Inflammatory macrophage treated with lipopolysaccharide for 4 hours (primary cell): ENCODE results near the gene OBSCN.
A peak's percentile ranks its signal among the peaks of the same experiment; 100 is the strongest.

ENCODE experiments used
- DNase-seq: peaks from one replicate; pipeline ENCODE4 v3.0.0-alpha.2; 2020

OBSCN gene

DNA sequence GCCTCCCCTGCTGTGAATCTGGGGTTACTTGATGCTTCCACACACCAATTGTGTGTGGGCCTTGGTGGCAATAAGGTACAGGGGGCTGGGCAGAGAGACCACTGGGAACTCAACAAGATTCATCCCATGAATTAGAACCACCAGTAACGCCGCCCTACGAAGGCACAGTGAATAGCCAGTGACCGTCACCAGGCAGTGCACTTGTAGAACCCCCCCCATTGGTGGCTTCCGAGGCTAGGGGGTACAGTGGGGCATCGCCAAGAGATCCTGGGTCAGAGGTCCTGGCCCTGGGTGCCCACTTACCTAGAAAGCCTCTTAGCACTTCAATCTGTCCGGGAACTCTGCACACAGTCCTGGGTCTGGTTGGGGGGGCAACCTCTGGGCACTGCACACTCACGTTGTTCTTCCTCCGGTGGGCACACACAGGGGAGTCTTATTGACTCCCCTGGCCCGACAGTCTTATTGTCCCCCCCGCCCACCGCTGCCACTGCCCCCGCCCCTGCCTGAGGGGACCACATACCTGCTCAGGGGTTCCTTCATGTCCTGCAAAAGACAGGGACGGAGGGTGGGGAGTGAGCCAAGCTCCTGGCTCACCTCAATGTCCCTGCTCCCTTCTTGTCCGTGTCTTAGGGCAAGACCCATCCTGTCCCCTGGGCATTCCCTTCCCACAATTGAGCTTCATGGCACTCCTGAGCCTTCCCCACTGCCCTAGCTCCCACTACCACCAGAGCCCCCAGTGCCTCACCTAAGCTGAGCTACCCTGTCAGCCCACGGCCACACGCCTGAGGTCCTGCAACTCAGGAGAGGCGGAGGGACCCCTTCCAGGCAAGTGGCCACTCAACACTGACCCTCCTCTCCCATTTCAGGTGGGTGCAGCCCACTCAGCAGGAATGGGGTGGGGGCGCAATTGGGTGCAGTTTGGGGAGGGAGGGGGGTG is 201.3 kb downstream of the OBSCN start:
- DNase-seq, result no peak

DNA sequence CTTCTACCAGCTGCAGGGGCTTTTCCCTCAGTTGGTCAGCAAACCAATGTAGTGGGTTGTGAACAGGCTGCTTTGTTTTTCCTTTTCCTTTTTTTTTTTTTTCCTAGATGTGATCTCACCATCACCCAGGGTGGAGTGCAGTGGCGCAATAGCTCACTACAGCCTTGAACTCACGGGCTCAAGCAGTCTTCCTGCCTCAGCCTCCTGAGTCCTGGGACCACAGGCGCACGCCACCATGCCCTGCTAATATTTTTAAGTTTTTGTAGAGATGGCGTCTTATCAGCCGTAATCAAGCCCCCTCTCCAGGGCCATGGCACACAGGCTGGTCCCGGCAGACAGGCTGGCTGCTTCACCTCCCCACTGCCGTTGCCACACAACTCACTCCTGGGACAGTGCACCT is 202.2 kb downstream of the OBSCN start:
- DNase-seq, result peak; percentile 30

DNA sequence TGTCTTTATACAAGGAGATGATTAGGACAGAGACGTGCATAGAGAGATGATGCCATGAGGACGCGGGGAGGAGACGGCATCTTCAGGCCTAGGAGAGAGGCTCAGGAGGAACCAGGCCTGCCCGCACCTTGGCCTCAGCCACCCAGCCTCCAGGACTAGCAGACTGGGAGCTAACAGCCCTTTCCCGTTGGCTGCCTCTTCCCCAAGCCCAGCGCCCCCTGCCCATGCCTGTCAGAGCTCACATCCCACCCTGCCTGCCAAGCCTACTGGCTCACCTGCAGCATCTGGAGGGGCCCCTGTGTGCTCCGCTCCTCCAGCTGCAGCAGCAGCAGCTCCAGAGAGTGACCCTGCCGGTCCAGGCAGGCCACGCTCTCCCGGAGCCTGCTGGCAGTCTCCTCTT is 202.8 kb downstream of the OBSCN start:
- DNase-seq, result no peak

DNA sequence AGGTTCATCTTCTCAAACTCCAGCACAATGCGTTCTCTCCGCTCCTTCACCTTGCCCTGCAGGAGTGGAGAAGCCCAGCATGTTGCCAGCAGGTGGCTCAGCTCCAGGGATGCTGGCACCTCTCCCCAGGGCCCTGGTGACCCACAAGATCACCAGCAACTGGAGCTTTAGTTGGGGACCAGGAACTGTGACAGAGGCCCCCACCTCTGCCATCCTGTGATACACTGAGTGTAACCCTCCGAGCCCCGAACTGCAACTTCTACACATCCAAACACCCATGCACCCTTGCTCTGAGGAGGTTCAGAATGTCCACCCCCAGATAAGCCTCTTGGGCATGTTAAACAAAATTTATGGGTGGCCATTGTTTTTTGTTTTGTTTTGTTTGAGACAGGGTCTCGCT is 203.3 kb downstream of the OBSCN start:
- no peak for DNase-seq

DNA sequence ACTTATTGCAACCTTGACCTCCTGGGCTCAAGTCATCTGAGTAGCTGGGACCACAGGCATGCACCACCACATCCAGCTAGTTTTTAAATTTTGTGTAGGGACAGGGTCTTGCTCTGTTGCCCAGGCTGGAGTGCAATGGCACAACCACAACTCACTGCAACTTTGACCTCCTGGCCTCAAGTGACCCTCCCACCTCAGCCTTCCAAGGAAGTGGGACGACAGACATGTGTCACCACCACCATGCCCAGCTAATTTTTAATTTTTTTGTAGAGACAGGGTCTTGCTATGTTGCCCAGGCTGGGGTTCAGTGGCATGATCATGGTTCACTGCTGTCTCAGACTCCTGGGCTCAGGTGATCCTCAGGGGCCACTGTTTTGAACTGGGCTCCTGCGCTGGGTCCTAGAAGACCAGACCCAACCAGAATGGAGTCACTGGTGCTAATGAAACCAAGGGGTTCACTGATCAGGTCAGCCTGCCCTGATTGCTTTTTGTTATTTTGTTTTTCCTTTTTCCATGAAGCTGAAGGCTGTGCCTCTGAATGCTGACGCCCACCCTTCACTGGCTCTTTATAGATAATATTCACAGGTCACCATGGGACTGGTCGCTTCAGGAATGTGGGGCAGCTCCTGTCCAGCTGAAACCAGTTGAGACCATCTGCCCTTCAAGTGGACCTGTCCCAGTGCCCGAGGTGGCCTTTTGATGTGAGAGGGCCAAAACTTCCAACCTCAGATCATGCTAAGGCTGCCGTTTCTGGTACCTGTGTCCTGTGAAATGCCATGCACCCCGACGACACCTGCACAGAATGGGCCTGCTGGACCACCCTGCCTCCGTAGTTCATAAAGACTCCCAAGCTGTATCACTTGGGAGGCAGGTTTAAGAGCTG is 203.9 kb downstream of the OBSCN start:
- DNase-seq, result no peak

DNA sequence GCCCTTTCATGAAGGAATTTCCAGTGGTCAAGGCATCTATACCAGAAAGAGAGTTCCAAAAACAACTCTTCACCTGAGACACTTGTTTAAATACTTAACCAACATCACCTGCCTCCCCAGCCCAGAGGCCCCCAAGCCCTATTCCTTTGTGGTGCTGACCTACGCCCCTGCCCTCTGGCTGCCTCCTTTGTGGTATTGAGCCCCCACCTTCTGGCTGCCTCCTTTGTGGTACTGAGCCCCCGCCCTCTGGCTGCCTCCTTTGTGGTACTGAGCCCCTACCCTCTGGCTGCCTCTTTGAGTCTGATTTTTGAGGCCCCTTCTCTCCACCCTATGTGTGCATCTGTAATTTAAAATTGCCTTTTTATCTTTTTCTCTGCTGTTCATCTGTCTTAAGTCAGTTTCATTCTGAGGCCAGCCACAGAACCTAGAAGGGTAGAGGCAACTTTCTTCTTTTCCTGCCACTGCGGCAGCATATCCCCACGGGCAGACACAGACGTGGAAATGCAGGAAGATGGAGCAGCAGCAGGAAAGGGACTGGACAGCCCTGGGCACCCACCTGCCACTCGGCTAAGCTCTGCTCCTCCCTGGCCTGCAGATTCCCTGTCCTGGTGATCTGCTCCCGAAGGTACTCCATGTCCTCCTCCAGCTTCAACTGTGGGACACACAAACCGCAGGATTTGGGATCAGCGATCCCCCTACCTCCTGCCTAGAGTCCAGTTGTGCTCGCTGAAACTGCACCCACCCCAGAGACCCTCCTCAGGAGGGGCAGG is 205.6 kb downstream of the OBSCN start:
- DNase-seq, result no peak

DNA sequence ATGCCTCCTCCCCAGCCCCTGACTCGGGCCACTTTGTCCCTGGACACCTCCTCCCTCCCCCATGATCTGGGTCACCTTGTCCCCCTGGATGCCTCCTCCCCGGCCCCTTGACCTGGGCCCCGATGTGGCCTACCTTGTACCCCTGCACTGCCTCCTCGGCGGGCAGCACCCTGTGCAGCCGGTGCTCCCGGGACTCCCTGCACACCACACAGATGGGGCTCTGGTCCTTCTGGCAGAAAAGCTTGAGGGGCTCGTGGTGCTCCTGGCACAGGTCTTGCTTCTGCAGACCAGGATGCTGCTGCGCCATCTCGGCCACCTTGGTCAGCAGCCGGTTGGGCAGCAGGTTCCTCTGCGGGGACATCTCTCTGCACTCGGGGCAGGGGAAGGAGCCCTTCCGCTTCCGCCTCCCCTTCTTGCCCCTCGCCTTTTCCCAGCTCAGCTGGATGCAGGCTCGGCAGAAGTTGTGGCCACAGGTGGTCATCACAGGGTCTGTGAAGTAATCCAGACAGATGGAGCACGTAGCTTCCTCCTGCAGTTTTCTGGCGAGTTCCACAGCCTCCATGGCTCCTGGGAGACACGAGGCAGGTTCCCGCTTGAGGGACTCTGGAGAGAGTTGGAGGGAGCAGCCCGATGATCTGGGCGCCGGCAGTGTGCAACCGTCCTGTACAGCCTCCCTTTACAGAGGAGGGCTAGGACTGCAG is 206.8 kb downstream of the OBSCN start:
- DNase-seq, result no peak

DNA sequence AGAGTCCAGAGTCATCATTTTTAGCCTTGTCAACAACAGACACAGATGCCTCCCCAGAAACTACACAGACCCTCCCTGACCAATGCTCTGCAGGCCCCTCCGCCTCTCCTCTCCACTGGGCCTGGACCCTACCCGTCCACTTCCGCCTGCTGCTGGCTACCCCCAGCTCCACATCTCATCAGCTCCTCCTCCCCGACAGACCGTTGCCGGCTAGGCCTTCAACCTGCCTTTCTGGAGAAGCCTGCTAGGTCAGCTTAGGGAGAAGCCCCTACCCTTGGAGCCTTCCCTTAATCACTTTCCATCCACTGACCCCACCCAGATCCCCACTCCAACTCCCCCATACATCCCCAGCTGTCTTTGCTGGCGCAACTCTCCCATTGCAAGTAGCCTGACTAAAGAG is 207.4 kb downstream of the OBSCN start:
- no peak for DNase-seq

DNA sequence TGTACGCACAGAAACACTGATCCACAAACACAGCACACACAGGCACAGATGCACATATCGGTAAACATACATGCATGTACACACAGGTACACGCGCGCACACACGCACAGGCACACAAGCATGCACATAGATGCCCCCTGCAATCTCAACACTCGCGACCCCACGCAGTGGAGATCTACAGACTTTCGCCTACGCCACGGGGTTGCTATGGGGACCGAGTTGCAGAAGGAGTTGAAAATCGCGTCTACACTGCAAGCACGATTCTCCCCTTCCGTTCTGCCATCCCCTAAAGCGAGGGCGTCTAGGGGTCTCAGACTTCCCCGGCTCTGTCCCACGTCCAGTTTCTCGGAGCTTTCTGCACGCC is 208.0 kb downstream of the OBSCN start:
- DNase-seq, result no peak

DNA sequence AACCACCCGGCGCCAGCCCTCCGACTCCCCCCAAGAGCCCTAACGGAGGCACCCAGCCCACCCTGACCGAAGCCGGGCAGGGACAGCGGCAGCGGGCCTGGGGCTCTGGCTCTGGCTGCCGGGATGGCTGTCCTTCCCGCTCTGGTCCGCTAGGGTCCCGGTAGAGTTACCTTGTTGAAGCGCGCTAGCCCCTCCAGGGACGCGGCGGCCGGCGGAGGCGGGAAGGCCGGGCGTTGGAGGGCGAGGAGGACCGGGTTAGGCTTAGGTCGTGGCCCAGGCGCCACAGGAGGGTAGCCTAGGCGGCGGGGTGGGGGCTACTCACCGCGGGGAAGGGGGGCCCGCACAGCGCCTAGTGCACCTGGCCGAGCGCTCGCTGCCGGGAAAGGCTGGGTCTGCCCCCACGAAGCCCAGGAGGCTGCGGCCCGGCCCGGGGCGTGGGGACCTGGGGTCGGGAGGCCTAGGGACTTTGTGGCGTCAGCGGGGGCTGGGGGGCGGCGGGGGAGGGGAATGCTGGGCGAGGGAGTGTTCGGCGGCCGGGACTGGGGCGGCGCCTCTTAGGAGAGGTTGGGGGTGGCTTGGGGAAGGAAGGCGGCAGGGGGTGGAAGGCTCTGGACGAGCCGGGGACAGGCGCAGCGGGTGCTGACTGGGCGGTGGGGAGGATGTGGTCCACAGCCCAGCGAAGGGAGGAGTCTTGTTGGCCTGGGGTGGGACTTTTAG is 208.5 kb downstream of the OBSCN start, which contains the start of gene TRIM17:
TSS of gene TRIM17 (minus strand) at position 645 of the 717 bp plus-strand sequence. CDS start 1,789 bp downstream, outside the sequence.
- DNase-seq, result no peak

DNA sequence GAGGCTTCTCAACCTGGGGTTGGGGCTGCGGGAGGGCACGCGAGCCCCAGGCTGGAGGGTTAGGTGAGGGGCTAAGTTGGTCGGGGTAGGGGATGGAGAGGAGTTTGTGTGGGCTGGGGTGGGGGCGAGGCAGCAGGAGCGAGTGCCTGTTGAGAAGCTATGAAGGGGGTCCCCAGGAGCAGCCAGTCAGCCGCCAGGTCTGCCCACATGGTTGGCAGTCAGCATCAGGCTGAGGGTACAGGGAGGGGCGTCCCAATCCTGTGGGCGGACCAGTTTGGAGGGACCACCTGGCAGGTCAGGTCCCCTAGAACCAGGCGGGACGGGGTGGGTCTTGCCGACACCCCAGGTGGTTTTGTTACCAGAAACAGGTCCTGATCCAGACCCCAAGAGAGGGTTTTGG is 209.2 kb downstream of the OBSCN start:
- no peak for DNase-seq

DNA sequence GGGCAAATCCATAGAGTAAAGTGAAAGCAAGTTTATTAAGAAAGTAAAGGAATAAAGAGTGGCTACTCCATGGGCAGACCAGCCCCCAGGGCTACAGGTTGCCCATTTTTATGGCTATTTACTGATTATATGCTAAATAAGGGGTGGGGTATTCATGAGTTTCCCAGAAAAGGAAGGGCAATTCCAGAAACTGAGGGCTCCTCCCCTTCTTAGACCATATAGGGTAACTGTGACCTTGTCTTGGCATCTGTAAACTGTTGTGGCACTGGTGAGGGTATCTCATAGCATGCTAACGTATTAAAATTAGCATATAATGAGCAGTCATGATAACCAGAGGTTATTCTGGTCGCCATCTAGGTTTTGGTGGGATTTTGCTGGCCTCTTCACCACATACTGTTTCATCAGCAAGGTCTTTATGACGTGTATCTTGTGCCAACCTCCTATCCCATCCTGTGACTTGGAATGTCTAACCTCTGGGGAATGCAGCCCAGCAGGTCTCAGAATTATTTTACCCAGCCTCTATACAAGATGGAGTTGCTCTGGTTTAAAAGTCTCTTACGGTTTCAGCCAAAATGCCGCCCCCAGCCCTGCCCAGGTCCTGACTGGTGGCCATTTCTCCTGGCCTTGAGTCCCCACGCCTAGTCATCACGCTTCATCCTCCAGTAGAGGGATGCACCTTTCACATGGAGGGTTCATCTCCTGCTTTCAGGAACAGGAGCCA is 209.8 kb downstream of the OBSCN start:
- DNase-seq, result no peak

DNA sequence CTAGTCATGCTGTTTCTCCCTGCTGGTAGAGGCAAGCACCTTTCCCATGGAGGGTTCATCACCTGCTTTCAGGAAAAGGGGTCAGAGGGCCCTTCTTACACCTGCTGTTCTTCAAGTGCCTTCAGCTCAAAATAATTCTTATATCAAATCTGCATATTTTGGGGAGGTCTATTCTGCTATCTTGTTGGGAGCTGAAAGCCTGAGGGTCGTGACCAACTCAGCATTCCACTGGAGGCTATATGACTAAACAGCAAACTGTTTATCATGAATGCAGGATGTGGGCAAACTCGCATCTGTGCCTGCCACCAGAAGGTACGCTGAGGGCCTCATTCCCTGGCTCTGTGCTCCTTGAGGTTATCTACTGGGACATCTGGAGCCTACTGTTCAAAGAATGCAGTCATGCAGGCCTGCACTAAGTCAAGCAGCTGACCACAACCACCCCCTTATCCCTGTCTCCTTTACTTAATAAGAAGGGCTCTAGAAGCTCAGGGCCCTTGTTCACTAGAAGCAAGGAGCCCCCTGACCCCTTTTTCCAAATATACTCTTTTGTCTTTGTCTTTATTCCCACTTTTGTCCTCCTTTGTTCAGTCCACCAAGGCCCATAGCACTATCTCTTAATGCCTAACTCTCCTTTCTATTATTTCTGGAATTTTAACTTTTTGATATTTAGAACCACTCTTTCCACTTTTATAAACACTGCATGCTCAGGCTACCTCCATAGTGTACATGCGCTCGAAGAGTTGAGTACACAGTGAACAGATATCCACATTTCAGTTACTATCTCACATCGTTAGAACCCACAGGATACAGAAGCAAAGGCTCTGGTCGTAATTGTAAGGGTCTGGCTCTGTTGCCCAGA is 213.4 kb downstream of the OBSCN start:
- DNase-seq, result no peak

DNA sequence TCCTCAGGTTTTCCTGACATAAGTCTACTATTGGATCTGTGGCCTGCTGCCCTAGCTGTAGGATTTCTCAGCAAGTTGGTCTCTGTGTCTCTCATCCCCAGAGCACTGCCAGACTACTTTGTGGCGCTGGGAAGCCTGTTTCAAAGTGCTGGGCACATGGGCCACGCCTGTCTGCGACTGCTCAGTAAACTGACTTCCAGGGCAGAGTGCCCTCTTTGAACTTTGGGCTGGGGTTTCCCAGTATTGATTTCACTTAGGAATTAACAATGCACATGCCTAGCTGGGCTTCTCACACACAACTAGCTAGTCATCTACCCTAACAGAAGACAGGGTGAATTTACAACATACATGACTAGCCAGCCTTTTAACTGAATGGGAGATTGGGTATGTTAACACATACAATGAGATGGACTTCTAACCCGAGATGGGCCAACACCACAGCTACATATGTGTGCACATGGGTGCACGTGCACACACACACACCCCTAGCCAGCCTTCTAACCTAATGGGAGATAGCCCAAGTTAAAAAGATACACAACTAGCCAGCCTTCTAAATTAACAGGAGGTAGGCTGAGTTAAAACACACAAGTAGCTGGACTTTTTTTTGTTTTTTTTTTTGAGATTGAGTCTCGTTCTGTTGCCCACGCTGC is 215.7 kb downstream of the OBSCN start:
- no peak for DNase-seq

DNA sequence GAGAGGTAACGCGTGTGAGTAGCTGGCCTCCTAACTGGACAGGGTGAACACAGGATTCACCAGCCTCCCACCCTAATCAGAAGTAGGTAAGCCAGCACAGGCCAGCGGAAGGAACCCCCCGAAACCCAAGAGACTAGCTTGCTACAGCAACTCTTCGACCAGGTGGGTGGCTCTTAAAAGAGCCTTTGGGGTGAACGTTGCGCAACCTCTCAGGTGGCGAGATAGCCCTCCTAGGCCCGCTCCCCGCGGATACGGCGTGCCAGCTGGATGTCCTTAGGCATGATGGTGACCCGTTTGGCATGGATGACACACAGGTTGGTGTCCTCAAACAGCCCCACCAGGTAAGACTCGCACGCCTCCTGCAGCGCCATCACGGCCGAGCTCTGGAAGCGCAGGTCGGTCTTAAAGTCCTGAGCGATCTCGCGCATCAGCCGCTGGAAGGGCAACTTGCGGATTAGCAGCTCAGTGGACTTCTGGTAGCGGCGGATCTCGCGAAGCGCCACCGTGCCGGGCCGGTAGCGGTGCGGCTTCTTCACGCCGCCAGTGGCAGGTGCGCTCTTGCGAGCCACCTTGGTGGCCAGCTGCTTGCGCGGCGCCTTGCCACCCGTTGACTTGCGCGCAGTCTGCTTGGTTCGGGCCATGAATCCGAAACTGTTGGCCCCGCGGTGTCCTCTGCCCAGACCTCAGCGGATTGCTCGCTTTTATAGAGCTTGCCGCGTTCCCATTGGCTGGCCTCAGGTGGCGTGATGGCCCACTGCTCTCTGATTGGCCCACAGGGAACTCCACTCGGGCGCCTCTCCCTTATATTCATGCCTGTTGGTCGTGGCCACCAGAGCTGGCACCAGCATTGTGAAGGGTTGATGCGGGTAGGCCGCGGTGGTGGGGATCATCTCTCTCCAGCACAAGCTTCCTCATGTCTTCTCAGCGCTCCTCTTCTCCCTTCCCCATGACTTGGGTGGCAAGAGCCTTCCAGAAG is 217.1 kb downstream of the OBSCN start:
- DNase-seq, result no peak

DNA sequence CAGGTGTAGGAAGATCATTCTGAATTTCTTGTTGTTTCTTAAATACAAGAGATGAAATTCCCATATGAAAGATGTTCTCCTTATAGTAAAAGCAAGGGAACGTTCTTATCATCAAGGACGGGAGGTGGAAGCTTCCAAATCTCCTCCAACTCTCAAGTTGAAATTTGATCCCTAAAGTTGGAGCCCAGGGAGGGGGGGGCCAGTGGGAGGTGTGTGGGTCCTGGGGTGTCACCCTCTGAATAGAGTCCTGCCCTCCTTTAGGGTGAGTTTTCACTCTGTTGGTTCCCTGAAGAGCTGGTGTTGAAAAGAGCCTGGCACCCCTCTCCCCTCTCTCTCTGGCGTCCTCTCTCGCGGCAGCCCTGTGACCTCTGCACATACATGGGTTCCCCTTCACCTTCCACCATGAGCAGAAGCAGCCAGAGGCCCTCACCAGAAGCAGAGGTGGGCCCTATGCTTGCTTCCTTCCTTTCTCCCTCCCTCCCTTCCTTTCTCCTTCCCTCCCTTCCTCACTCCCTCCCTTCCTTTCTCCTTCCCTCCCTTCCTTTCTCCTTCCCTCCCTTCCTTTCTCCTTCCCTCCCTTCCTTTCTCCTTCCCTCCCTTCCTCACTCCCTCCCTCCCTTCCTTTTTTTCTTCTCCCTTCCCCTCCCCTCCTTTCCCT is 218.8 kb downstream of the OBSCN start:
- no peak for DNase-seq

DNA sequence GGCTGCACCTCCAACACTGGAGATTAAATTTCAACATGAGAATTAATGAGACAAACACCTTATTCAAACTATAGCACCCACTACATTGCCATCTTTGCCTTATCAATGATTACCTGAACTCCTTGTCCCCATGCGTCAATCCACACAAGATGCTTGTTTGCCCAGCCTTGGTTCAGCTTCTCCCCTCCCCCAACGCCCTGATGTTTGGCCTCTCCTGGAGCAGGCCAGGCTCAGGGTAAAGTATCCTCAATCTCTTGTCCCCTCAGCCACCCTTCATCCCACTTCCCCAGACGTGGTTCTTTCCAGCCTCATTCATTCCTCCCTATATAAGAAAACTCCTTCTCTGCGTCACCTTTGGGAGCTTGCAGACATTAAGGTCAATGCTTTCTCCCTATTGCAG is 220.6 kb downstream of the OBSCN start:
- DNase-seq, result no peak
